Stimulated activated CD4-positive, alpha-beta T cell treated with anti-CD3 and anti-CD28 coated beads, Interleukin-4, amount 100 ng/mL, for 4 hours (primary cell): ENCODE results near the gene HSPA4L.

ENCODE experiments used
- DNase-seq, 2 experiments: peaks; one replicate each; pipeline ENCODE4 v3.0.0-alpha.2; 2020

The HSPA4L gene

DNA sequence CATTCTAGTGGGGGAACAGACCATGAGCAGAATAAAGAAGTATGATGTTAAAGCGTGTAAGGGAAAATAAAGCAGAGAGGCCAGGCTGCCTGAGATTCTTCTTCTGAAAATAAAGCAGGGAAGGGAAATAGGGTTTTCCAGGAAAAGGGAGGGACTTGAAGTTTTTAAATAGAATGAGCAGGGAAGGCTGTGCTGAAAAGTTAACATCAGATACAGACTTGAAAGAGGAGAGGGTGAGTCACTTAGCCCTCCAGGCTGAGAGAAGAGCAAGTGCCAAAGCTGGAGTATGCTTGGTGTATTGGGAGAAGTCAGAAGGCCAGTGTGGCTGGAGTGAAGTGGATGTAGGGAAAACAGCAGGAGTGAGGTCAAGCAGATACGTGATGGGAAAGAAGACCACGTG lies 88.6 kb downstream of the HSPA4L start:
- DNase-seq, result no peak

- no peak for DNase-seq
These were observed 93.7 kb downstream of the HSPA4L start for GRCh38 chr4:127875791-127876190.

GRCh38 chr4:127880763-127881562 lies 98.8 kb downstream of the HSPA4L start, which contains the start of gene PLK4:
TSS of gene PLK4 (plus strand) at chr4:127880893. CDS start at chr4:127881135, 242 bp downstream.
- peak; percentile 92 to 93 for DNase-seq

GRCh38 chr4:127881563-127881864 lies 99.4 kb downstream of the HSPA4L start:
- DNase-seq, result no peak

DNA sequence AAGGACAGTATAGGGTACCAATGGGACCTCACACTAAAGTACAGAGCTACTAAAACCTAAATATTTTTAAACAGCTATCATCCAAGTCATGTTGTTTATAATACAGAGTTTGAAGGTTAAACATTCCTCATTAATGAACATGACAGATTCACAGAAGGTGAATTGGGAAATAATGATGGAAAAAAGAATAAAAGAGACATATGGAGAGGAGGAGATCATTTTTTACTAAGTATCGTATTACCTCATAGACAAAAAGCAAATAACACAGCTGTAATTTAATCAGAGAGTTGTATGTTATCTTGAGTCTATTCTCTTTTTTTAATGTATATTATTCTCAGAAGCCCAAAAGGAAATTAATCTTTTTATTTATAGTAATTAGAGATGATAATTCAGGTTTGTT lies 106.4 kb downstream of the HSPA4L start:
- DNase-seq, result no peak

DNA sequence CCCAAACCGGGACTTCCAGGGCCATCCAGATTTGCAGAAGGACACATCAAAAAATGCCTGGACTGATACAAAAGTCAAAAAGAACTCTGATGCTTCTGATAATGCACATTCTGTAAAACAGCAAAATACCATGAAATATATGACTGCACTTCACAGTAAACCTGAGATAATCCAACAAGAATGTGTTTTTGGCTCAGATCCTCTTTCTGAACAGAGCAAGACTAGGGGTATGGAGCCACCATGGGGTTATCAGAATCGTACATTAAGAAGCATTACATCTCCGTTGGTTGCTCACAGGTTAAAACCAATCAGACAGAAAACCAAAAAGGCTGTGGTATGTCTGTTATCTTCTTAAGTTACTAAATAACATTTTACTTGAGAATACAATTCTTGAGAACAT lies 107.8 kb downstream of the HSPA4L start:
- no peak for DNase-seq
